Measurements from ENCODE around the gene MUC5AC. TPM values are rescaled to one million over a fixed set of nuclear protein-coding genes. Genes with fewer than 3 reads are reported as not detected.

The MUC5AC gene
- polyA plus RNA-seq, 1 donor (not counting 4 experiments of a cell fraction or from before 2014, with no cell fraction given) = not detected

DNA sequence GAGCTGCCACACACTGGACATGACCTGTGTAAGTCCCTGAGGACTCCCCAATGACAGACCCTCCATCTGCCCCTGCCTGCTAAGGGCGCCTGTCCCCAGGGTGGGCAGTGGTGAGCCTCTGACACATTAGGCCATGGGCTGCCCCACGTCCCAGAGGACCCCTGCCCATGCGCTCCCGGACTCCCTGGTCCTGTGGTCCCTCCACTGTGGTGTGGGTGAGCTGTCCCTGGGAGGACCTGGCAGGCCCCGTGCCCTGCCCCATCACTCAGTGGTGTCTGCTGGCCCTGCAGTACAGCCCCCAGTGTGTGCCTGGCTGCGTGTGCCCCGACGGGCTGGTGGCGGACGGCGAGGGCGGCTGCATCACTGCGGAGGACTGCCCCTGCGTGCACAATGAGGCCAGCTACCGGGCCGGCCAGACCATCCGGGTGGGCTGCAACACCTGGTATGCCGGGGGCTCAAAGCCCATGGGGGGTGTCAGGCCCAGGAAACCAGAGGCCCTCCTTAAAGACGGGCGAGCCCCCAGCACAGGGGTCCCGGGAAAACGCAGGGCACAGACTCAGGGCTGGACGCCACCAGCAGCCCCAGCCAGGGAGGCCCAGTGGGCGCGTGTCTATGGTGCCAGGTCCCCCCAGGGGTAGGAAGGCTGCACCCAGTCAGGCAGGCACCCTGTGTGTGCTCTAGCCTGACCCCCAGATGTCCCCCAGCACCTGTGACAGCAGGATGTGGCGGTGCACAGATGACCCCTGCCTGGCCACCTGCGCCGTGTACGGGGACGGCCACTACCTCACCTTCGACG lies 18.7 kb downstream of the MUC5AC start:
- H3K4me1 ChIP-seq (ENCODE audit: control insufficient read depth, extremely low read depth, insufficient read depth, low read length) = no peaks in the 10 kb centered on the region
- TF ChIP-seq, protein P1, sequence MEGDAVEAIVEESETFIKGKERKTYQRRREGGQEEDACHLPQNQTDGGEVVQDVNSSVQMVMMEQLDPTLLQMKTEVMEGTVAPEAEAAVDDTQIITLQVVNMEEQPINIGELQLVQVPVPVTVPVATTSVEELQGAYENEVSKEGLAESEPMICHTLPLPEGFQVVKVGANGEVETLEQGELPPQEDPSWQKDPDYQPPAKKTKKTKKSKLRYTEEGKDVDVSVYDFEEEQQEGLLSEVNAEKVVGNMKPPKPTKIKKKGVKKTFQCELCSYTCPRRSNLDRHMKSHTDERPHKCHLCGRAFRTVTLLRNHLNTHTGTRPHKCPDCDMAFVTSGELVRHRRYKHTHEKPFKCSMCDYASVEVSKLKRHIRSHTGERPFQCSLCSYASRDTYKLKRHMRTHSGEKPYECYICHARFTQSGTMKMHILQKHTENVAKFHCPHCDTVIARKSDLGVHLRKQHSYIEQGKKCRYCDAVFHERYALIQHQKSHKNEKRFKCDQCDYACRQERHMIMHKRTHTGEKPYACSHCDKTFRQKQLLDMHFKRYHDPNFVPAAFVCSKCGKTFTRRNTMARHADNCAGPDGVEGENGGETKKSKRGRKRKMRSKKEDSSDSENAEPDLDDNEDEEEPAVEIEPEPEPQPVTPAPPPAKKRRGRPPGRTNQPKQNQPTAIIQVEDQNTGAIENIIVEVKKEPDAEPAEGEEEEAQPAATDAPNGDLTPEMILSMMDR (optimal IDR thresholded peaks at IDR 0.05 in 1 of 3, IDR thresholded peaks at IDR 0.05 in 1 of 3, conservative IDR thresholded peaks at IDR 0.05 in 1 of 3; ENCODE audit: extremely low read depth in 1 of 3, insufficient read depth in 2 of 3, low read length in 3 of 3) = no peak
- TF ChIP-seq EZH2 (IDR thresholded peaks at IDR 0.05; ENCODE audit: low read length) = no peak
- H3K27ac ChIP-seq (ENCODE audit: control insufficient read depth, insufficient read depth, low read length) = no peak overlapping the region
- H3K9me1 ChIP-seq (ENCODE audit: control insufficient read depth, extremely low read depth, insufficient read depth, low read length) = no peaks in the 10 kb centered on the region
- dilution Hi-C loops (cut with MboI; ENCODE audit: extremely low pct_ligation_motif_present, low sequenced_read_pairs) = no loop called here
- no peak for FAIRE-seq
- no peak overlapping the region for H3K9ac ChIP-seq (ENCODE audit: control insufficient read depth, extremely low read depth, insufficient read depth, low read length)
- H3K27me3 ChIP-seq (ENCODE audit: control insufficient read depth, extremely low read depth, insufficient read depth, low read length) = no peaks in the 10 kb centered on the region
- peaks cover 21% of the 10 kb centered on the region for H3K9me3 ChIP-seq (ENCODE audit: control insufficient read depth, low read depth, low read length)
- no peaks in the 10 kb centered on the region for H4K20me1 ChIP-seq (ENCODE audit: control insufficient read depth, extremely low read depth, insufficient read depth, low read length)
- H3K4me3 ChIP-seq (ENCODE audit: control insufficient read depth in 2 of 3, extremely low read depth in 1 of 3, insufficient read depth in 2 of 3, low read depth in 1 of 3, low read length in 3 of 3) = no peak overlapping the region
- DNase-seq (ENCODE audit: low read depth, low spot score) = no peak
- no peaks in the 10 kb centered on the region for H3K36me3 ChIP-seq (ENCODE audit: control insufficient read depth in 2 of 2, extremely low read depth in 1 of 2, insufficient read depth in 2 of 2, low read length in 2 of 2)
- no peak overlapping the region for H2AFZ ChIP-seq (ENCODE audit: control insufficient read depth, low read length)
- H3K79me2 ChIP-seq (ENCODE audit: control insufficient read depth, insufficient read depth, low read length) = no peaks in the 10 kb centered on the region
- no peak overlapping the region for H3K4me2 ChIP-seq (ENCODE audit: control insufficient read depth, extremely low read depth, insufficient read depth, low read depth, low read length)

DNA sequence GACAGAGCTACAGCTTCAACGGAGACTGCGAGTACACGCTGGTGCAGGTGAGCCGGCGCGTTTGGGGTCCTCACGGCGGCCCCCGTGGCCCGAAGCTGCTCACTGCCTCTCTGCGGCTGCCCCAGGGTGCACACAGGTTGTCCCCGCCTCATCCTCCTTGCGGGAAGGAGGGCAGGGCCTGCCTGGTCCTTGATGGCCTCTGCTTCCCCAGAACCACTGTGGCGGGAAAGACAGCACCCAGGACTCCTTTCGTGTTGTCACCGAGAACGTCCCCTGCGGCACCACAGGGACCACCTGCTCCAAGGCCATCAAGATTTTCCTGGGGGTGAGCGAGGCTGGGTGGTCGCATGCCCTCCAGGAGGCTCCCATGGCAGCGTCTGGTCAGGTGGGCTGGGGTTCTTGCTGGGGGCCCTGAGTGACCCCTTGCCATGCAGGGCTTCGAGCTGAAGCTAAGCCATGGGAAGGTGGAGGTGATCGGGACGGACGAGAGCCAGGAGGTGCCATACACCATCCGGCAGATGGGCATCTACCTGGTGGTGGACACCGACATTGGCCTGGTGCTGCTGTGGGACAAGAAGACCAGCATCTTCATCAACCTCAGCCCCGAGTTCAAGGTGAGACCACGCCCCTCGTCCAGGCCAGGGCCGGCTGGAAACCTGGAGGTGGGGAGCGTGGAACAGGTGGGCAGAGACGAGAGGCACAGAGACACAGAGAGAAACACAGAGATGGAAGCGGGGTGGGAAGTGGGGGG lies 19.4 kb downstream of the MUC5AC start:
- DNase-seq (ENCODE audit: low read depth, low spot score) (no peak), FAIRE-seq (no peak)
- Histone ChIP-seq H3K9me3 (ENCODE audit: control insufficient read depth, low read depth, low read length) (peaks cover 24% of the 10 kb centered on the region), H3K36me3 (ENCODE audit: control insufficient read depth in 2 of 2, extremely low read depth in 1 of 2, insufficient read depth in 2 of 2, low read length in 2 of 2) (no peaks in the 10 kb centered on the region), H3K27ac (ENCODE audit: control insufficient read depth, insufficient read depth, low read length) (no peak overlapping the region), H3K27me3 (ENCODE audit: control insufficient read depth, extremely low read depth, insufficient read depth, low read length) (no peaks in the 10 kb centered on the region), H3K9me1 (ENCODE audit: control insufficient read depth, extremely low read depth, insufficient read depth, low read length) (no peaks in the 10 kb centered on the region), H3K79me2 (ENCODE audit: control insufficient read depth, insufficient read depth, low read length) (no peaks in the 10 kb centered on the region), H4K20me1 (ENCODE audit: control insufficient read depth, extremely low read depth, insufficient read depth, low read length) (no peaks in the 10 kb centered on the region), H2AFZ (ENCODE audit: control insufficient read depth, low read length) (no peak overlapping the region), H3K4me1 (ENCODE audit: control insufficient read depth, extremely low read depth, insufficient read depth, low read length) (no peaks in the 10 kb centered on the region), H3K4me2 (ENCODE audit: control insufficient read depth, extremely low read depth, insufficient read depth, low read depth, low read length) (no peak overlapping the region), H3K4me3 (ENCODE audit: control insufficient read depth in 2 of 3, extremely low read depth in 1 of 3, insufficient read depth in 2 of 3, low read depth in 1 of 3, low read length in 3 of 3) (no peak overlapping the region), H3K9ac (ENCODE audit: control insufficient read depth, extremely low read depth, insufficient read depth, low read length) (no peak overlapping the region)
- TF ChIP-seq, protein P1 (optimal IDR thresholded peaks at IDR 0.05 in 1 of 3, IDR thresholded peaks at IDR 0.05 in 1 of 3, conservative IDR thresholded peaks at IDR 0.05 in 1 of 3; ENCODE audit: extremely low read depth in 1 of 3, insufficient read depth in 2 of 3, low read length in 3 of 3) = no peak
- no peak for TF ChIP-seq EZH2 (IDR thresholded peaks at IDR 0.05; ENCODE audit: low read length)
- dilution Hi-C loops (cut with MboI; ENCODE audit: extremely low pct_ligation_motif_present, low sequenced_read_pairs) = no loop called here
